ENCODE results near the gene CIT. TPM values are rescaled to one million over a fixed set of nuclear protein-coding genes. Genes with fewer than 3 reads are reported as not detected.
"Not testable (repeated sequence)": the region's sequence is repeated elsewhere in the genome, so short reads cannot be mapped to it uniquely, and the experiment has no call there.

CIT gene
- total RNA-seq, 1 donor from 2014 or later: 98.5 TPM

GRCh38 chr12:119894916-119895315 lies 17.8 kb upstream of the CIT start:
- TF ChIP-seq CTCF (IDR thresholded peaks at IDR 0.05) (no peak), EZH2 (IDR thresholded peaks at IDR 0.05) (no peak), EZH2phosphoT487 (IDR thresholded peaks at IDR 0.05) (no peak)
- Histone ChIP-seq H3F3A (ENCODE audit: low read depth) (peaks cover 3% of the 10 kb centered on the region), H2AFZ (replicated peaks) (no peak overlapping the region), H3K4me3 (no peak overlapping the region), H3K27ac (no peak overlapping the region), H3K4me1 (no peaks in the 10 kb centered on the region), H3K9me3 (ENCODE audit: low read depth) (no peaks in the 10 kb centered on the region), H3K79me2 (ENCODE audit: low read depth) (no peaks in the 10 kb centered on the region), H3K36me3 (no peaks in the 10 kb centered on the region), H3K9ac (no peak overlapping the region), H3K27me3 (no peaks in the 10 kb centered on the region), H4K20me1 (ENCODE audit: low read depth) (no peaks in the 10 kb centered on the region), H3K4me2 (no peak overlapping the region)
- H3K36me3 Mint-ChIP-seq: no peaks in the 10 kb centered on the region
- H3K4me3 Mint-ChIP-seq: no peak overlapping the region
- no peaks in the 10 kb centered on the region for H3K9me3 Mint-ChIP-seq
- H3K27ac Mint-ChIP-seq: no peak overlapping the region
- DNase-seq (ENCODE audit: low spot score): no peak
- H3K27me3 Mint-ChIP-seq (ENCODE audit: insufficient read depth, low read depth): peaks cover 6% of the 10 kb centered on the region
- no peaks in the 10 kb centered on the region for H3K4me1 Mint-ChIP-seq

GRCh38 chr12:119892611-119893010 lies 15.5 kb upstream of the CIT start:
- H3K4me3 ChIP-seq; H4K20me1 ChIP-seq (ENCODE audit: low read depth); H3K27me3 ChIP-seq; H3F3A ChIP-seq (ENCODE audit: low read depth); H3K36me3 ChIP-seq; H3K4me1 Mint-ChIP-seq; H3K4me2 ChIP-seq; H3K27me3 Mint-ChIP-seq (ENCODE audit: insufficient read depth, low read depth); H3K4me1 ChIP-seq; H3K27ac Mint-ChIP-seq; H3K79me2 ChIP-seq (ENCODE audit: low read depth); H3K36me3 Mint-ChIP-seq; H2AFZ ChIP-seq (replicated peaks); H3K9me3 Mint-ChIP-seq; H3K4me3 Mint-ChIP-seq; H3K9ac ChIP-seq; H3K9me3 ChIP-seq (ENCODE audit: low read depth); H3K27ac ChIP-seq; DNase-seq (ENCODE audit: low spot score): not testable (repeated sequence)

GRCh38 chr12:119885549-119885948 lies 8.4 kb upstream of the CIT start:
- Histone ChIP-seq H3K27ac (no peak overlapping the region), H3K9me3 (ENCODE audit: low read depth) (no peaks in the 10 kb centered on the region), H3K4me1 (no peaks in the 10 kb centered on the region), H3F3A (ENCODE audit: low read depth) (no peaks in the 10 kb centered on the region), H3K4me3 (no peak overlapping the region), H3K4me2 (no peak overlapping the region), H4K20me1 (ENCODE audit: low read depth) (no peaks in the 10 kb centered on the region), H3K79me2 (ENCODE audit: low read depth) (no peaks in the 10 kb centered on the region), H3K27me3 (no peaks in the 10 kb centered on the region), H2AFZ (replicated peaks) (no peak overlapping the region), H3K36me3 (no peaks in the 10 kb centered on the region), H3K9ac (no peak overlapping the region)
- Mint-ChIP-seq H3K4me3 (no peak overlapping the region), H3K9me3 (no peaks in the 10 kb centered on the region), H3K27ac (no peak overlapping the region), H3K36me3 (no peaks in the 10 kb centered on the region), H3K27me3 (ENCODE audit: insufficient read depth, low read depth) (peaks cover 4% of the 10 kb centered on the region), H3K4me1 (no peaks in the 10 kb centered on the region)
- no peak for DNase-seq (ENCODE audit: low spot score)
- TF ChIP-seq CTCF (IDR thresholded peaks at IDR 0.05) (no peak), EZH2phosphoT487 (IDR thresholded peaks at IDR 0.05) (no peak), EZH2 (IDR thresholded peaks at IDR 0.05) (no peak)

GRCh38 chr12:119883791-119884190 lies 6.7 kb upstream of the CIT start:
- not testable (repeated sequence) for H3K9me3 ChIP-seq (ENCODE audit: low read depth); H2AFZ ChIP-seq (replicated peaks); H3K9me3 Mint-ChIP-seq; H3K4me1 ChIP-seq; H3K9ac ChIP-seq; H3K79me2 ChIP-seq (ENCODE audit: low read depth); H3K27me3 Mint-ChIP-seq (ENCODE audit: insufficient read depth, low read depth); H3K27me3 ChIP-seq; DNase-seq (ENCODE audit: low spot score); H3K36me3 ChIP-seq; H3K27ac ChIP-seq; H3K4me2 ChIP-seq; H3K4me3 Mint-ChIP-seq; H3K36me3 Mint-ChIP-seq; H3F3A ChIP-seq (ENCODE audit: low read depth); H4K20me1 ChIP-seq (ENCODE audit: low read depth); H3K27ac Mint-ChIP-seq; H3K4me3 ChIP-seq; H3K4me1 Mint-ChIP-seq

Measured in neural progenitor cell (in vitro differentiated cells).